GM12878 (cell line): ENCODE data around the gene GNG12. TPM values are rescaled to one million over a fixed set of nuclear protein-coding genes. Genes with fewer than 3 reads are reported as not detected.
A peak's percentile ranks its signal among the peaks of the same experiment; 100 is the strongest.

ENCODE experiments used
- ASH2L ChIP-seq: fragments of 300-600, 200-600 bp; sonication (generic); IDR thresholded peaks from 2 replicates; pipeline ENCODE4 v1.6.1; 2017; ENCODE audit warnings: low read depth, mild to moderate bottlenecking, borderline replicate concordance
- BCL11A ChIP-seq: IDR thresholded peaks from 2 replicates; pipeline ENCODE4 v1.6.1; 2011; ENCODE audit warnings: low read depth, low read length
- E2F8 ChIP-seq: fragments of 450-650 bp; IDR thresholded peaks from 2 replicates; pipeline ENCODE4 v1.6.1; 2018; ENCODE audit warnings: mild to moderate bottlenecking, low read depth, moderate library complexity; ENCODE audit not compliant: partially characterized antibody
- EGR1 ChIP-seq, 2 experiments: IDR thresholded peaks; 1 replicate in 1 of 2; 2 replicates in 1 of 2; pipeline ENCODE4 v1.6.1; 2011 to 2012; ENCODE audit warnings: low read depth in 2 of 2, low read length in 2 of 2, borderline replicate concordance in 1 of 2, mild to moderate bottlenecking in 1 of 2, moderate library complexity in 1 of 2
- HDAC6 ChIP-seq: fragments of 200-600 bp; sonication (generic); IDR thresholded peaks from one replicate; pipeline ENCODE4 v1.8.0; 2017; ENCODE audit warnings: antibody characterized with exemption; ENCODE audit not compliant: unreplicated experiment
- HDGF ChIP-seq: fragments of 450-650 bp; IDR thresholded peaks from 2 replicates; pipeline ENCODE4 v1.6.1; 2016; ENCODE audit warnings: antibody characterized with exemption
- KAT2A ChIP-seq: conservative IDR thresholded peaks from 2 replicates; pipeline ENCODE4 v1.6.1; 2011; ENCODE audit warnings: low read depth, low read length; ENCODE audit not compliant: control insufficient read depth
- KLF5 ChIP-seq: fragments of 450-650 bp; IDR thresholded peaks from 2 replicates; pipeline ENCODE4 v1.6.1; 2014; ENCODE audit warnings: mild to moderate bottlenecking; ENCODE audit not compliant: partially characterized antibody
- MEF2A ChIP-seq: IDR thresholded peaks from 2 replicates; pipeline ENCODE4 v1.6.1; 2011; ENCODE audit warnings: low read depth, mild to moderate bottlenecking, low read length, moderate library complexity; ENCODE audit not compliant: insufficient read depth
- MEF2B ChIP-seq: fragments of 450-650 bp; IDR thresholded peaks from 2 replicates; pipeline ENCODE4 v1.6.1; 2018; ENCODE audit warnings: mild to moderate bottlenecking, moderate library complexity; ENCODE audit not compliant: partially characterized antibody, poor library complexity, severe bottlenecking
- MYB ChIP-seq: fragments of 150-350 bp; IDR thresholded peaks from 2 replicates; pipeline ENCODE4 v1.6.1; 2014; ENCODE audit warnings: mild to moderate bottlenecking, low read depth, low read length, borderline replicate concordance
- NFYA ChIP-seq: IDR thresholded peaks from 2 replicates; pipeline ENCODE4 v1.6.1; 2011; ENCODE audit warnings: low read depth, mild to moderate bottlenecking, low read length, improper control_type of control experiment, borderline replicate concordance
- NKRF ChIP-seq: fragments of 450-650 bp; conservative IDR thresholded peaks from 2 replicates; pipeline ENCODE4 v1.6.1; 2017; ENCODE audit warnings: mild to moderate bottlenecking, moderate library complexity
- NR2F1 ChIP-seq: fragments of 450-650 bp; conservative IDR thresholded peaks from 2 replicates; pipeline ENCODE4 v1.6.1; 2017; ENCODE audit warnings: mild to moderate bottlenecking
- PBX3 ChIP-seq: IDR thresholded peaks from 2 replicates; pipeline ENCODE4 v1.6.1; 2011; ENCODE audit warnings: mild to moderate bottlenecking, low read depth, low read length, moderate library complexity; ENCODE audit not compliant: insufficient replicate concordance
- POLR2AphosphoS2 ChIP-seq: IDR thresholded peaks from 2 replicates; pipeline ENCODE4 v1.6.1; 2011; ENCODE audit warnings: low read depth, mild to moderate bottlenecking, low read length, improper control_type of control experiment, moderate library complexity
- RAD21 ChIP-seq: IDR thresholded peaks from 2 replicates; pipeline ENCODE4 v1.6.1; 2011; ENCODE audit warnings: mild to moderate bottlenecking, low read depth, low read length, moderate library complexity; ENCODE audit not compliant: insufficient read depth
- RAD51 ChIP-seq: fragments of 450-650 bp; IDR thresholded peaks from 2 replicates; pipeline ENCODE4 v1.6.1; 2016; ENCODE audit warnings: moderate library complexity, mild to moderate bottlenecking, inconsistent platforms
- RCOR1 ChIP-seq: conservative IDR thresholded peaks from 2 replicates; pipeline ENCODE4 v1.6.1; 2012; ENCODE audit warnings: low read depth, low read length, improper control_type of control experiment
- RELB ChIP-seq: fragments of 450-650 bp; IDR thresholded peaks from 2 replicates; pipeline ENCODE4 v1.6.1; 2017; ENCODE audit warnings: low read depth, mild to moderate bottlenecking, moderate library complexity
- SMC3 ChIP-seq: IDR thresholded peaks from 2 replicates; pipeline ENCODE4 v1.6.1; 2011; ENCODE audit warnings: low read length, improper control_type of control experiment, borderline replicate concordance
- STAT1 ChIP-seq: fragments of 450-650 bp; conservative IDR thresholded peaks from 2 replicates; pipeline ENCODE4 v1.6.1; 2014; ENCODE audit warnings: antibody characterized with exemption, mild to moderate bottlenecking
- WRNIP1 ChIP-seq: IDR thresholded peaks from 2 replicates; pipeline ENCODE4 v1.6.1; 2011; ENCODE audit warnings: low read depth, low read length, improper control_type of control experiment, borderline replicate concordance
- ZBED1 ChIP-seq: IDR thresholded peaks from 2 replicates; pipeline ENCODE4 v1.6.1; 2016; ENCODE audit warnings: borderline replicate concordance
- polyA plus RNA-seq, 11 experiments: library from polyadenylated mRNA; depleted of rRNA in 4 of 11; unstranded in 6 of 11; stranded (reverse) in 5 of 11; fragments of >200 nt; fragmentation: Nextera tagmentation in 4 of 11; fragmentation: Illumina TruSeq in 1 of 11; extraction: Ambion mirVana in 4 of 11; extraction: Trizol in 1 of 11; gene quantifications; 1 replicate in 1 of 11; 2 replicates in 10 of 11; pipeline versions ENCODE4 v1.2.1 to v1.2.3, GENCODE V29; 2011 to 2016; ENCODE audit warnings: inconsistent platforms in 2 of 11, missing spikeins in 2 of 11, low read depth in 1 of 11
- total RNA-seq, 4 experiments: library from RNA; depleted of rRNA in 3 of 4; stranded (reverse); fragments of >200 nt in 3 of 4; fragmentation: Illumina TruSeq in 1 of 4; extraction: Trizol in 1 of 4; gene quantifications; 2 replicates each; pipeline versions ENCODE4 v1.2.1 to v1.2.3, GENCODE V29; 2013 to 2021

Gene GNG12
- total and polyA plus RNA-seq, 10 of the 15 experiments (the other 5 are each of a cell fraction or from before 2014, with no cell fraction given), result 0.22 to 32.8 (median 0.35) TPM

- no peak for TF ChIP-seq EGR1 (IDR thresholded peaks at IDR 0.05; ENCODE audit: borderline replicate concordance in 1 of 2, low read depth in 2 of 2, low read length in 2 of 2)
- no peak for TF ChIP-seq ASH2L
- no peak for TF ChIP-seq HDAC6
- peak; percentile 74 for TF ChIP-seq NKRF
- TF ChIP-seq NFYA, result no peak
- no peak for TF ChIP-seq PBX3
- no peak for TF ChIP-seq RCOR1
- TF ChIP-seq HDGF, result no peak
- no peak for TF ChIP-seq BCL11A
- no peak for TF ChIP-seq POLR2AphosphoS2
- no peak for TF ChIP-seq MYB
- TF ChIP-seq E2F8, result no peak
- no peak for TF ChIP-seq KAT2A
- peak; percentile 36; the same call in 1 of the 2 replicates for TF ChIP-seq RAD51
- TF ChIP-seq MEF2B, result peak; percentile 39
- no peak for TF ChIP-seq KLF5
- no peak for TF ChIP-seq WRNIP1
- no peak for TF ChIP-seq SMC3
- no peak for TF ChIP-seq ZBED1
- no peak for TF ChIP-seq STAT1
- peak; percentile 95 for TF ChIP-seq NR2F1
- peak; percentile 83 for TF ChIP-seq RELB
- TF ChIP-seq MEF2A, result no peak
- TF ChIP-seq RAD21, result no peak
These were observed 14.5 kb downstream of the GNG12 start (continued) for GRCh38 chr1:67818725-67819301.
